GM18526 (cell line): Measurements from ENCODE around the gene IL3RA.

Source experiments
- POLR2A ChIP-seq: IDR thresholded peaks from 3 replicates; pipeline ENCODE4 v1.6.1; 2011; ENCODE audit not compliant: insufficient read length; ENCODE audit errors: extremely low read depth

IL3RA gene

GRCh38 chrX:1322393-1322792, 14.2 kb upstream of the IL3RA start:
- no peak for TF ChIP-seq POLR2A

- no peak for TF ChIP-seq POLR2A
Measured at GRCh38 chrX:1323315-1323714, 13.3 kb upstream of the IL3RA start.

- TF ChIP-seq POLR2A: no peak
Measured at GRCh38 chrX:1325515-1326116, 11.0 kb upstream of the IL3RA start.

GRCh38 chrX:1327651-1328304, 8.8 kb upstream of the IL3RA start:
- no peak for TF ChIP-seq POLR2A

GRCh38 chrX:1330605-1331004, 6.0 kb upstream of the IL3RA start:
- no peak for TF ChIP-seq POLR2A

- TF ChIP-seq POLR2A: no peak
Measured at GRCh38 chrX:1334854-1335253, 1.7 kb upstream of the IL3RA start.

GRCh38 chrX:1336948-1337779, 579 bp downstream of the IL3RA start:
- TF ChIP-seq POLR2A: no peak

- no peak for TF ChIP-seq POLR2A
Measured at GRCh38 chrX:1341545-1342184, 5.1 kb downstream of the IL3RA start.

GRCh38 chrX:1351981-1352714, 15.6 kb downstream of the IL3RA start:
- TF ChIP-seq POLR2A: no peak

- no peak for TF ChIP-seq POLR2A
Measured at GRCh38 chrX:1354036-1355019, 17.7 kb downstream of the IL3RA start.

- TF ChIP-seq POLR2A: no peak
Measured at GRCh38 chrX:1355131-1356046, 18.8 kb downstream of the IL3RA start.

GRCh38 chrX:1357993-1358392, 21.4 kb downstream of the IL3RA start:
- no peak for TF ChIP-seq POLR2A

GRCh38 chrX:1358793-1359476, 22.4 kb downstream of the IL3RA start:
- no peak for TF ChIP-seq POLR2A

- no peak for TF ChIP-seq POLR2A
Measured at GRCh38 chrX:1359477-1359873, 22.9 kb downstream of the IL3RA start.
